DOHH2 (cell line): ENCODE data around the gene ABI3BP.

Experiments
- CTCF ChIP-seq: fragments of 200-600 bp; sonication (generic); IDR thresholded peaks from one replicate; pipeline ENCODE4 v1.5.1; 2014; ENCODE audit warnings: antibody characterized with exemption, mild to moderate bottlenecking, low read depth, low read length; ENCODE audit not compliant: poor library complexity, severe bottlenecking
- EZH2phosphoT487 ChIP-seq: fragments of 200-600 bp; sonication (generic); IDR thresholded peaks from 2 replicates; pipeline ENCODE4 v1.6.1; 2017; ENCODE audit warnings: borderline replicate concordance, mild to moderate bottlenecking, antibody characterized with exemption, low read length, moderate library complexity, mixed read lengths

- TF ChIP-seq CTCF (no peak), EZH2phosphoT487 (no peak)
Observed at GRCh38 chr3:100913870-100914648, 79.2 kb downstream of the ABI3BP start.
